ENCODE results near the gene SCYGR8.

The SCYGR8 gene

GRCh38 chr2:227761740-227762476, 16.2 kb downstream of the SCYGR8 start:
- DNase-seq (ENCODE audit: low read depth), result no peak

- no peak for DNase-seq (ENCODE audit: low read depth)
These were observed 20.2 kb downstream of the SCYGR8 start for GRCh38 chr2:227765788-227766372.

DNA sequence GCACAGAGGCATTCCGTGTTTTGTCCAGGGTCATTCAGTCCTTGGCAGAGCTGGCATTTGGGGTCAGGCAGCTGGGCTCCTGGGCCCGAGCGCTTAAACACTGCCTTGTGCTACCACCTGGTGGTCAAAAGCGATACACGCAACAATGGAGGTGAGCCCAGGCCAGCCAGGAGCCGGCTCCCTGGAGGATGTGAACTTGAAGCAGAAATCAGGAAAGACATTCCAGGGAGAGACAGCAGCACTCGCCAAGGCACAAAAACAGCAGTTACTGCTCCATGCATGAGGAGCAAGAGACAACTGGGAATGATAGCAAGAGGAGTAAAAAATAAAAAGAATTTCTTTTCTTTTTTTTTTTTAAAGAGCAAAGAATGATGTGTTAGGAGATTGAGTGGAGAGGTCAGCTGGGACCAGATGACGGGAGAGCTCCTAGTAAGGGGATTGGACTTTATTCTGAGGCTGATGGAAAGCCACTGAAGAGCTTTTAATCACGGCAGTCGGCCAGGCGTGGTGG, 20.7 kb downstream of the SCYGR8 start:
- peak; percentile 80 for DNase-seq (ENCODE audit: low read depth)

DNA sequence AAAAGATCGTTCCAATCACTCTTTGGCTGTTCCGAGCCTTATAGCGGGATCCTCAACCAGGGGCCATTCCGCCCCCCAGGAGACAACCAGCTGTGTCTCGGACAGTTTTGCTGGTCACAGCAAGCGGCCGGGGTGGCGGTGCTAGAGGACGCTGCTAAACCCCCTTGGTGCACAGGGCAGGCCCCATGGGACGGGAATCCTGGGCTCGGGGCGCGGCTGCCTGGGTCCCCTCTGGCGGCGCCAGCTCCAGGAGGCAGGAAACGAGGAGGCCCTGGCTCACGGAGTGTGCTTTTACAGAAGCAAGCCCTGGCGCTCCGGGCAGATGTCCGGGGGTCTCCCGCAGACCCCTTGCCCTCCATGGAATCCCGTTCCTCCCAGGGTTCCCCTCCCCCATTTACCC, 22.1 kb downstream of the SCYGR8 start:
- DNase-seq (ENCODE audit: low read depth), result no peak

- DNase-seq (ENCODE audit: low read depth), result no peak
These were observed 26.5 kb downstream of the SCYGR8 start for GRCh38 chr2:227772197-227772661.

GRCh38 chr2:227772932-227773331, 27.2 kb downstream of the SCYGR8 start:
- no peak for DNase-seq (ENCODE audit: low read depth)

- peak; percentile 17 for DNase-seq (ENCODE audit: low read depth)
These were observed 28.4 kb downstream of the SCYGR8 start for GRCh38 chr2:227774011-227774624.

GRCh38 chr2:227774895-227775842, 29.5 kb downstream of the SCYGR8 start:
- no peak for DNase-seq (ENCODE audit: low read depth)

- DNase-seq (ENCODE audit: low read depth), result no peak
These were observed 35.4 kb downstream of the SCYGR8 start for GRCh38 chr2:227780981-227781615.

GRCh38 chr2:227781841-227782240, 36.1 kb downstream of the SCYGR8 start:
- DNase-seq (ENCODE audit: low read depth), result no peak

DNA sequence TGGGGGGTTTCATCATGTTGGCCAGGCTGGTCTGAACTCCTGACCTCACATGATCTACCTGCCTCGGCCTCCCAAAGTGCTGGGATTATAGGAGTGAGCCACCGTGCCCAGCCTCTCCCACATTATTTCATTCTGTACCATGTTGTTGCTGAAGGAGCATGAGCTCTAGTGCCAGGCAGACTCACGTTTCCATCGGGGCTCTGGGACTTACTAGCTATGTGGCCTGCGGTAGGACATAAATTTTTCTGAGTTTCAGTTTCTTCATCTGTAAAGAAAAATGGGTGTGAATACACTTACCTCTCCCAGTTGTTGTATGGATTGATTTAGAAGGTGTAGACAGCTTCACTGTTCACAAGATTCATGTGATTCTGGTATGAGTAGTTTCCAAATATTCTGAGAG, 37.1 kb downstream of the SCYGR8 start:
- DNase-seq (ENCODE audit: low read depth), result no peak

DNA sequence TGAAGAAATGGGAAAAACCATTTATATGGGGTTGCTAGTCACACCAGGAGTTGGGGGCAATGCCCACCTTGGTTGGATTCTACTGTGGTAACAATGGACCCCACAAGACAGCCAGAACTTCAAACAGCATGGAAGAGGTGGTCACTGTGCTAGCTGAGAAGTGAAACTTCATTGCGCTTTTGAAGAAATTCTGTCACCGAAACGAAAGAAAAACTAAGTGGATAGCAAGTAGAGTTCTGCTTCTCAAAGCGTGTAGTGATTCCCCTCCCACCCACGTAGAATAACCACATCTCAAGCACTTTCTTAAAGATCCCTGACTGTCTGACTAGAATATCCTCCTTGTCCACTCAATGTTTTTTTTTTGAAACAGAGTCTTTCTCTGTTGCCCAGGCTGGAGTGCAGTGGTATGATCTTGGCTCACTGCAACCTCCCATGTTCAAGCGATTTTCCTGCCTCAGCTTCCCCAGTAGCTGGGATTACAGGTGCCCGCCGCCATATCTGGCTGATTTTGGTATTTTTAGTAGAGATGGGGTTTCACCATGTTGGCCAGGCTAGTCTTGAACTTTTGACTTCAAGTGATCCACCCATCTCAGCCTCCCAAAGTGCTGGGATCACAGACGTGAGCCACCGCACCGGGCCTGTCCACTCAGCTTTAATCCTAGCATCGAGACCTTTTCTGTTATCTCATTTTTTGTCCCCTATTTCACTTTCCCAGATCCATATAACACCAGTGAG, 37.9 kb downstream of the SCYGR8 start:
- no peak for DNase-seq (ENCODE audit: low read depth)

DNA sequence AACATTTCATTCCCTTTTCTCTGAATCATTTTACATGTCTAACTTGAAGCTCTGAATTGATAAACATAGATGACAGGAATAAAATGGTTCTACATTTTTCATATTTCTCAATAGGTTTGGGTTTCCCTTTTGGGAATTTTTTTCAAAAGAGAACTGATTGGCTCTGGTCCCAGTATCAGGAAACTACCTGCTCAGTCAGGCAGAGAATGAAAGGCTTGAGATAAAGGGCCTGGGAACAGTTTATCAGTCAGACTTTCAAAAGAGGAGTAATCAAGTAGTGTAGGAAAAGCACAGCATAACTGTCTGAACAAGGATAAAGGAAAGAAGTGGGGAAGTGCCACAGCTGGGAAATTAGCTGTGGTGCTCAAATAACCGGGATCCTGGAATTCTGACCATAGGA, 39.6 kb downstream of the SCYGR8 start:
- no peak for DNase-seq (ENCODE audit: low read depth)

- DNase-seq (ENCODE audit: low read depth), result peak; percentile 24
These were observed 42.9 kb downstream of the SCYGR8 start for GRCh38 chr2:227788561-227789018.

DNA sequence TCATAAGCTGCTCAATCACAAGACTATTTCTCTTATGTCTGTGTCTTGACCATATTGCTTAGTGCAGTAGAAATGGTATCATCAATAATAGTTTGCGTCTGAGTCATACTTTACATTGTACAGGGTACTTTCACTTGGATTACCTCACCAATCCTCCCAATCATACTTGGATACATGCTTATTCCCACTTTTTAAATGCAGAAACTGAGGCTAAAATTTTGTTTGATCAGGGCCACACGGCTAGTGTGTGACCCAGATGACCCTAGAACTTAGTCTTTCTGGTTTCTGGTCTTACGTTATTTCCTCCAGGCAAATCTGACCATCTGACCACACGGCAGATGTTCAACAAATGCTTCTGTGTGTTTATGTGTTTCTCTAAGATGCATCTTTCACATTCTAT, 44.1 kb downstream of the SCYGR8 start:
- DNase-seq (ENCODE audit: low read depth), result peak; percentile 56

DNA sequence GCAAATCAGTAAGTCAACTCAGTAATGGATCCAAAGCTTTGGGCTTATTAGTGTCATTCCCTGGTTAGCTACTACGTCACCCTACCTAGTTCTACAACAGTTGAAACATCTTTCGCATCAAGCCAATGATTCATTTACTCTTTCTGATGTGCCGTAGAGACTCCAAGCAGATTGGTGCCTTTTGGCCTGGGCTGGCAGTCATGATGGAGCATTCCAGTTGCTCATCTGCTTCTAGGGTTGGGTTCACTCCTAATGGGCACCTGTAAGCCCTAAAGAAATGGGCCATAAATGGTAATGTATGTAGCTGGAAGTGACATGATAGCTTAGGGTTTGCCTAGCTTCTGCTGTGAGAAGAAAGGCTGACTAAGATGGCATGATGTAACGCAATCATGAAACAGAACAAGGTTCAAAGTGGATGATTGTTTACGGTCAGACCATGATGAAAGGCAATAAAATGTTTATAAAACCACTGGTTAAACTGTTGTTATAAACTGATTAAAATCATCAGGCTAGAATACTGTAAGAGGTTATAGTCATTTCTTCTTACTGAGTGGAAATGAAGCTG, 47.5 kb downstream of the SCYGR8 start:
- DNase-seq (ENCODE audit: low read depth), result no peak
